NCI-H2171 treated with DMSO at 0.1 percent for 48 hours (cell line): ENCODE measurements around the gene MAPKAP1.
"Not testable (repeated sequence)": the region's sequence is repeated elsewhere in the genome, so short reads cannot be mapped to it uniquely, and the experiment has no call there.

Experiments
- DNase-seq: peaks from one replicate; lab custom pipeline; 2025; lab: John Stamatoyannopoulos, UW

The MAPKAP1 gene

GRCh38 chr9:125411171-125411756 lies 295.7 kb downstream of the MAPKAP1 start:
- DNase-seq = no peak

GRCh38 chr9:125410522-125410894 lies 296.5 kb downstream of the MAPKAP1 start:
- no peak for DNase-seq

- peak; percentile 73 for DNase-seq
Measured at GRCh38 chr9:125409637-125410521, 297.1 kb downstream of the MAPKAP1 start.

- peak; percentile 17 for DNase-seq
Measured at GRCh38 chr9:125409217-125409636, 297.8 kb downstream of the MAPKAP1 start.

GRCh38 chr9:125407974-125408900 lies 298.8 kb downstream of the MAPKAP1 start:
- peak; percentile 73 for DNase-seq

GRCh38 chr9:125407432-125407973 lies 299.5 kb downstream of the MAPKAP1 start:
- no peak for DNase-seq

- DNase-seq = no peak
Measured at GRCh38 chr9:125406810-125407087, 300.3 kb downstream of the MAPKAP1 start.

GRCh38 chr9:125405938-125406809 lies 300.8 kb downstream of the MAPKAP1 start:
- DNase-seq = no peak

GRCh38 chr9:125404733-125405132 lies 302.3 kb downstream of the MAPKAP1 start:
- DNase-seq = no peak

- DNase-seq = peak; percentile 26
Measured at GRCh38 chr9:125400725-125401716, 306.0 kb downstream of the MAPKAP1 start.

GRCh38 chr9:125400232-125400631 lies 306.8 kb downstream of the MAPKAP1 start:
- DNase-seq = not testable (repeated sequence)

- DNase-seq = no peak
Measured at GRCh38 chr9:125399666-125400065, 307.3 kb downstream of the MAPKAP1 start.

GRCh38 chr9:125399165-125399564 lies 307.8 kb downstream of the MAPKAP1 start:
- DNase-seq = no peak

- no peak for DNase-seq
Measured at GRCh38 chr9:125398243-125398642, 308.8 kb downstream of the MAPKAP1 start.

GRCh38 chr9:125397736-125398135 lies 309.3 kb downstream of the MAPKAP1 start:
- peak; percentile 62 for DNase-seq

- no peak for DNase-seq
Measured at GRCh38 chr9:125396799-125397198, 310.2 kb downstream of the MAPKAP1 start.

- no peak for DNase-seq
Measured at GRCh38 chr9:125393426-125393825, 313.6 kb downstream of the MAPKAP1 start.

- DNase-seq = no peak
Measured at GRCh38 chr9:125391704-125392103, 315.3 kb downstream of the MAPKAP1 start.

GRCh38 chr9:125388978-125389377 lies 318.0 kb downstream of the MAPKAP1 start:
- no peak for DNase-seq
